ENCODE results near the gene STIM1.

The STIM1 gene

GRCh38 chr11:4098026-4098621 is 242.7 kb downstream of the STIM1 start:
- no peak for TF ChIP-seq CTCF (IDR thresholded peaks at IDR 0.05; ENCODE audit: low read depth, low read length, missing control alignments)
- in situ Hi-C loops (cut with HindIII; ENCODE audit: low sequenced_read_pairs), result no loop called here
- no peak overlapping the region for H3K4me3 ChIP-seq (ENCODE audit: low read depth, low read length)
- DNase-seq (ENCODE audit: low read depth), result no peak

GRCh38 chr11:4102711-4103110 is 247.2 kb downstream of the STIM1 start:
- no peak overlapping the region for H3K4me3 ChIP-seq (ENCODE audit: low read depth, low read length)
- in situ Hi-C loops (cut with HindIII; ENCODE audit: low sequenced_read_pairs), result no loop called here

GRCh38 chr11:4103269-4103668 is 247.8 kb downstream of the STIM1 start:
- no peak overlapping the region for H3K4me3 ChIP-seq (ENCODE audit: low read depth, low read length)
- no peak for DNase-seq (ENCODE audit: low read depth)
- TF ChIP-seq CTCF (IDR thresholded peaks at IDR 0.05; ENCODE audit: low read depth, low read length, missing control alignments), result no peak
- in situ Hi-C loops (cut with HindIII; ENCODE audit: low sequenced_read_pairs), result no loop called here

More at GRCh38 chr11:4102711-4103110, 247.2 kb downstream of the STIM1 start:
- TF ChIP-seq CTCF (IDR thresholded peaks at IDR 0.05; ENCODE audit: low read depth, low read length, missing control alignments), result no peak
- no peak for DNase-seq (ENCODE audit: low read depth)

- no peak for TF ChIP-seq CTCF (IDR thresholded peaks at IDR 0.05; ENCODE audit: low read depth, low read length, missing control alignments)
- in situ Hi-C loops (cut with HindIII; ENCODE audit: low sequenced_read_pairs), result no loop called here
- no peak overlapping the region for H3K4me3 ChIP-seq (ENCODE audit: low read depth, low read length)
- no peak for DNase-seq (ENCODE audit: low read depth)
These were observed 250.5 kb downstream of the STIM1 start for GRCh38 chr11:4105916-4106315.

- no peak overlapping the region for H3K4me3 ChIP-seq (ENCODE audit: low read depth, low read length)
- TF ChIP-seq CTCF (IDR thresholded peaks at IDR 0.05; ENCODE audit: low read depth, low read length, missing control alignments), result no peak
- DNase-seq (ENCODE audit: low read depth), result no peak
- in situ Hi-C loops (cut with HindIII; ENCODE audit: low sequenced_read_pairs), result no loop called here
These were observed 256.4 kb downstream of the STIM1 start for GRCh38 chr11:4111834-4112233.

GRCh38 chr11:4115128-4115527 is 259.7 kb downstream of the STIM1 start:
- in situ Hi-C loops (cut with HindIII; ENCODE audit: low sequenced_read_pairs), result no loop called here
- no peak overlapping the region for H3K4me3 ChIP-seq (ENCODE audit: low read depth, low read length)
- no peak for DNase-seq (ENCODE audit: low read depth)
- no peak for TF ChIP-seq CTCF (IDR thresholded peaks at IDR 0.05; ENCODE audit: low read depth, low read length, missing control alignments)
